GM18517 (cell line): ENCODE results near the gene LRRC25.
A peak's percentile ranks its signal among the peaks of the same experiment; 100 is the strongest.

Source experiments
- ATAC-seq: cut with Tn5 transposase; IDR thresholded peaks from one replicate; pipeline ENCODE4 v1.9.1; 2021; ENCODE audit warnings: mild to moderate bottlenecking, moderate library complexity; ENCODE audit not compliant: unreplicated experiment

LRRC25 gene

GRCh38 chr19:18435842-18436670, 38.6 kb upstream of the LRRC25 start:
- no peak for ATAC-seq

DNA sequence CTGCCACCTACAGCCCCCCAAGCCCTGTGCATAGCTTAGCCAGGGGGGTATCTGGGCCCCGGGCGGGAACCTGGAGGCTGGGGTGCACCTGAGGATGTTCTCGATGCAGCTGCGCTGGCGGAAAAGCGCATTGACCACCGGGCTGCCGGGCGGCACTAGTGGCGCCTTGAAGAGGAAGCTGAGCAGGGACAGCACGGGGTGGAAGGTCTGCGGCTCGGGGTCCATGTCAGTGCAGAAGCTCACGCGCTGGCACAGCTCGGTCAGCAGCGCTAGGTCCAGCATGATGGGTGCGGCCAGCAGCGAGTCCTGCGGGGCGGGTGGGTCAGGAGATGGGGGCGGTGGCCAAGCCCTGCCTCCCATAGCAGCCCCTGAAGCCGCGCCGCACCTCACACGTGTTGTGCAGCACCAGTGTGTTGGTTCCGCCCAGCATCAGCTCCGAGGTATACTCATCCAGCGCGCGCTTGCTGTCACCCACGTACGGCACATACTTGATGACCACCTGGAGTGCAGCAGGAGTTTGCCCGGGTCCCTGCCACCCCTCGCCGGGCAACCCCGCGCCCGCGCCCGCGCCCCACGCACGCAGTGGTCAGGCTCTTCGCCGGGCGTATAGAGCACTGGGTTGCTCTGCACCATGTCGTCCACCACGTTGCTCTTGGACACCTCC, 37.9 kb upstream of the LRRC25 start:
- no peak for ATAC-seq

- no peak for ATAC-seq
These were observed 37.2 kb upstream of the LRRC25 start for GRCh38 chr19:18434411-18435175.

- ATAC-seq = no peak
These were observed 36.4 kb upstream of the LRRC25 start for GRCh38 chr19:18433735-18434398.

DNA sequence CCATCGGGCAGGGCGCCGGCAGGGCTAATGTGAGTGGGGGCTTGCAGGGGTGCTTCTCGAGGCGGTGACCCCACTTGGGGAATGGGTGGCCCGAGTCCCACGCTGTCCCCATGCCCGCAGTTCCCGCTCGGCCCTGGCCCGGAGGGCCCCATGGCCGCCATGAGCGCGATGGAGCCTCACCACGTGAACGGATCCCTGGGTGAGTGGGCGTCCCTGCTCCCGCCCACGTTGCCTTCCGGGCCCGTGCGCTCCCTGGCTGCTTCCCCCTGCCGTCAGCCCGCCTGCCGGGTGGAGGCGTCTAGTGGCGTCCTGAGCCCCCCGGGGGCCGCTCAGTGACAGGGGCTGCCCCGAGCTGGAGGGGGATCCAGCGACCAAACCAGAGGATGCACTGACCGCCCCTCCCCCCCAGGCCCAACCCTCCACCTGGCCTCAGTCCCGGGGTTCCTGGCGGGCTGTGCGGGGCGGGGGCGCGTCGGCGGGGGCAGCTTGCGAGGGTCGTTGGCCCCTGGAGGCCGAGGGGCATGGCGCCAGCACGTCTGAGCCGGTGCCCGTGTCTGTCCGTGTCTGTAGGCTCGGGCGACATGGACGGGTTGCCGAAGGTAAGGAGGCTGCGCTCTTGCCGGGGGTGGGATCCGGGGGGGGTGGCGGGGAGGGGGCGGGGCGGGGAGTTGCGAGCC, 35.7 kb upstream of the LRRC25 start:
- ATAC-seq = no peak

GRCh38 chr19:18432275-18433014, 35.0 kb upstream of the LRRC25 start:
- no peak for ATAC-seq

GRCh38 chr19:18431351-18432197, 34.2 kb upstream of the LRRC25 start:
- no peak for ATAC-seq

- no peak for ATAC-seq
These were observed 33.2 kb upstream of the LRRC25 start for GRCh38 chr19:18430417-18431144.

DNA sequence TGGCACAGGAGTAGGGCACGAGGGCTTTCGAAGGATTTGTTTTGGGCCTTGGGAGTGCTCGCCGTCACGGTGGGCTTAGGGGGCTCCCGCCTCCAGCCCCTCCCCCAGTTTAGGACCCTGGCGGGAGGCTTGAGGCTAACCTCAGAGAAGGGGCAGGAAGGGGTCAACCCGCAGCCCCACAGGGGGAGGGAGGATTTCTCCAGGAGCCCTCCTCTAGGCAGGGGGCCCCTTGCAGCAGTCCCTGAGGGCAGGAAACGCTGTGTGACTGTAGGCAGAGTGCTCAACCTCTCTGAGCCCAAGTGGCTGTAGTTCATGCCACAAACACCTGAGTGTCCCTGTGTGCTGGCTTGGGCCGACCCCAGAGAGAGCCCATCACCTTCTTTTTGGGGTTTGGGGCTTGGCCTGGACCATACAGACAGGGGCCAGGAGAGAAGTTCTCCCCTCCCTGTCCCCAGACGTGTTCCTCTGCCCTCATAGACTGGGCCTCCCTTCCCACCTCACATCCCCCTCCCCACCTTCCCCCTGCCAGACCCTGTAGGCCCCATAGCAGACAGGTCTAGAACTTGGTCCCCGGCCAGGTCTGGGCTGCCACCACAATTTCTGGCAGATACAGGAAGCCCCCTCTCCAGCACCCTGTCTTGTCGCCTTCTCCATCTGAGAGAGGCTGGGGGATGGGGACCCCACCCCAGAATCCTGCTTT, 32.4 kb upstream of the LRRC25 start:
- no peak for ATAC-seq

GRCh38 chr19:18428787-18429674, 31.6 kb upstream of the LRRC25 start:
- ATAC-seq = peak; percentile 51

DNA sequence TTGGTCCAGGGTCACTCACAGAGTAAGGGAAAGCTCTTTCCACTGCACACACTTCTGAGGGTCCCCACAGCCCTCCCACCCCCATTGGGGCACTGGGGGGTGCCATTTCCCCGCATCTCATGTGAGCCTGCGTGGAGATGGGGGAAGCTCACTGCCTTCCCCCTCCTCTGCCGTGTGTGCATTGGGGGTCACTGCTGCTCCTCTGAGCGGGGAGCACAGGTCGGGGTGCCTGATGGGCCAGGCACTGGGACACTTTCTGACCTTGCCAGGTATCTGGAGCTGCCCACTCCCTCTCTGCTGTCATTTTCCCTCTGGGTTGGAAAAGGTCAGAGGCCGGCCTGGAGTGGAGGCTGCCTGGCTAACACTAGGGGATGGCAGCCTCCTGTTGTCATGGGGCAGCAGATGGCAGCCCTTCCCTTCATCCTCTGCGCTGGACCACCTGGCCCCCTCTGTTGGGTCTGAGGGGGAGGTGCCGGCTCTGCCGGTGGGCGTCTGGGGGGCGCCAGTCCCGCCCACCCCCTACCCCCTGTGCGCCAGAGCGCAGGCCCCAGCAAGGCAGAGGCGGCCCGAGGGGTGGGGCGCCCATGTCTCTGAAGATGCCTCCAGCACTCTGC, 30.9 kb upstream of the LRRC25 start:
- ATAC-seq = no peak

DNA sequence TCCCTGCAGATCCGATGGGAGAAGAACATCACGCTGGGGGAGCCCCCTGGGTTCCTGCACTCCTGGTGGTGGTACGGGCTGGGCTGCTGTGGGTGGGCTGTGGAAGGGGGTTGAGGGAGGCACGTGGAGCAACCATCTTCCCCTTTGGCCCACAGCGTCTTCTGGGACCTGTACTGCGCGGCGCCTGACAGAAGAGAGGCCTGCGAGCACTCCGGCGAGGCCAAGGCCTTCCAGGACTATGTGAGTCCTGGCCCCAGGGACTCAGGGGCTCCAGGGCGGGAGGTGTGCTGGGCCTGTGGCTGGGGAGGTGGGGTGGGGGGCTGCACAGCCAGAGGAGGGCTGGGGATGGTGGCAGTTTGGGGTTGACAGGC, 30.3 kb upstream of the LRRC25 start:
- ATAC-seq = no peak

GRCh38 chr19:18427080-18427742, 29.8 kb upstream of the LRRC25 start:
- no peak for ATAC-seq

DNA sequence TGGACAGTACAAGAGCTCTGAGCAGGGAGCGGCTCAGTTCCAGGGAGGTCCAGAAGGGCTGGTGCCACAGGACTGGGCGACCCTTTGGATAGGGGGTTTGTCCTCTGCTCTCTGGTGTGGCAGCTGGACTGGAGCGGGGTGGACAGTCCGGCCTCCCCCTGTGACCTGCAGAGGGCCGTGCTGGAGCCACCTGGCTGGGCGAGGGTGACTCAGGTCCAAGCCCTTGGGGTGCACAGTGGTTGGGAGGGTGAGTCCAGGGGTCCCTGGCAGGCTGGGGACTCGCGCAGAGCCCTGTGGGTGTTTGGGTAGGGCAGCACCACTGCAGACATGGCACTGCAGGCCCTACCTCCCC, 29.0 kb upstream of the LRRC25 start:
- no peak for ATAC-seq

GRCh38 chr19:18425515-18426415, 28.3 kb upstream of the LRRC25 start:
- ATAC-seq = no peak
